ENCODE results near the gene DHDDS.

GRCh38 chr1:26388791-26389445, 43.2 kb upstream of the DHDDS start:
- no peak for TF ChIP-seq CTCF (IDR thresholded peaks at IDR 0.05)
- no peak for TF ChIP-seq POLR2A (IDR thresholded peaks at IDR 0.05)

Data from Peyer's patch (tissue), 4 donors.